Brain microvascular endothelial cell (primary cell): Measurements from ENCODE around the gene CAPN13.

ENCODE experiments used
- DNase-seq: peaks from one replicate; pipeline ENCODE4 v3.0.0-alpha.2; 2020
- H3K27ac ChIP-seq: fragments of 250-450 bp; sonication (Bioruptor Pico); 2 replicates; pipeline ENCODE4 v1.5.1; 2020; ENCODE audit warnings: mild to moderate bottlenecking, moderate library complexity
- H3K27me3 ChIP-seq: fragments of 250-450 bp; sonication (Bioruptor Pico); replicated peaks from 2 replicates; pipeline ENCODE4 v1.5.1; 2020; ENCODE audit warnings: mild to moderate bottlenecking
- H3K36me3 ChIP-seq: fragments of 250-450 bp; sonication (Bioruptor Pico); replicated peaks from 2 replicates; pipeline ENCODE4 v1.5.1; 2020; ENCODE audit warnings: mild to moderate bottlenecking
- H3K4me3 ChIP-seq: 2 replicates; pipeline ENCODE4 v1.5.1; 2011; ENCODE audit warnings: low read depth, mild to moderate bottlenecking, control low read depth, low read length, moderate library complexity
- CTCF ChIP-seq: IDR thresholded peaks from 2 replicates; pipeline ENCODE4 v1.5.1; 2011; ENCODE audit warnings: low read depth, mild to moderate bottlenecking, moderate library complexity, low read length, control low read depth, inconsistent platforms; ENCODE audit errors: missing control alignments
- in situ Hi-C: cut with HindIII; loops from 2 replicates; pipeline ENCODE4 v1.10.0; 2017; ENCODE audit warnings: low sequenced_read_pairs, low pct_ligation_motif_present

CAPN13 gene

GRCh38 chr2:30752811-30753210 is 54.4 kb downstream of the CAPN13 start:
- no peaks in the 10 kb centered on the region for H3K36me3 ChIP-seq
- TF ChIP-seq CTCF = no peak
- DNase-seq = no peak
- no peak overlapping the region for H3K27ac ChIP-seq
- H3K27me3 ChIP-seq = no peaks in the 10 kb centered on the region
- in situ Hi-C loops = no loop called here
- no peak overlapping the region for H3K4me3 ChIP-seq

GRCh38 chr2:30747206-30747605 is 60.0 kb downstream of the CAPN13 start:
- in situ Hi-C loops = no loop called here
- DNase-seq = no peak
- no peak overlapping the region for H3K4me3 ChIP-seq
- no peaks in the 10 kb centered on the region for H3K36me3 ChIP-seq
- H3K27ac ChIP-seq = no peak overlapping the region
- TF ChIP-seq CTCF = no peak
- H3K27me3 ChIP-seq = no peaks in the 10 kb centered on the region

GRCh38 chr2:30744823-30745222 is 62.4 kb downstream of the CAPN13 start:
- in situ Hi-C loops = no loop called here

GRCh38 chr2:30741576-30741975 is 65.7 kb downstream of the CAPN13 start:
- DNase-seq = no peak
- no peak for TF ChIP-seq CTCF
- Histone ChIP-seq H3K36me3 (no peaks in the 10 kb centered on the region), H3K4me3 (no peak overlapping the region), H3K27me3 (no peaks in the 10 kb centered on the region), H3K27ac (no peak overlapping the region)
- in situ Hi-C loops = no loop called here

More at GRCh38 chr2:30744823-30745222, 62.4 kb downstream of the CAPN13 start:
- H3K4me3 ChIP-seq = no peak overlapping the region
- no peak for DNase-seq
- no peaks in the 10 kb centered on the region for H3K27me3 ChIP-seq
- no peaks in the 10 kb centered on the region for H3K36me3 ChIP-seq
- no peak overlapping the region for H3K27ac ChIP-seq
- TF ChIP-seq CTCF = no peak

GRCh38 chr2:30738141-30738911 is 68.9 kb downstream of the CAPN13 start:
- Histone ChIP-seq H3K27ac (no peak overlapping the region), H3K36me3 (no peaks in the 10 kb centered on the region), H3K27me3 (no peaks in the 10 kb centered on the region), H3K4me3 (no peak overlapping the region)
- no peak for DNase-seq
- in situ Hi-C loops = no loop called here
- no peak for TF ChIP-seq CTCF

GRCh38 chr2:30737326-30737610 is 70.0 kb downstream of the CAPN13 start:
- no peak for TF ChIP-seq CTCF
- in situ Hi-C loops = no loop called here

More at GRCh38 chr2:30737326-30737610, 70.0 kb downstream of the CAPN13 start:
- no peak overlapping the region for H3K4me3 ChIP-seq
- H3K27me3 ChIP-seq = no peaks in the 10 kb centered on the region
- H3K36me3 ChIP-seq = no peaks in the 10 kb centered on the region
- no peak for DNase-seq
- no peak overlapping the region for H3K27ac ChIP-seq
